Measurements from ENCODE around the gene SERPINA4. TPM values are rescaled to one million over a fixed set of nuclear protein-coding genes. Genes with fewer than 3 reads are reported as not detected.
"Not testable (repeated sequence)": the region's sequence is repeated elsewhere in the genome, so short reads cannot be mapped to it uniquely, and the experiment has no call there.

Gene SERPINA4
- total RNA-seq, 6 experiments from 2014 or later = not detected

- no peaks in the 10 kb centered on the region; the same call in 1 of the 2 replicates for H3K27me3 Mint-ChIP-seq (ENCODE audit: insufficient read depth)
- no peaks in the 10 kb centered on the region; the same call in 1 of the 2 replicates for H3K36me3 Mint-ChIP-seq (ENCODE audit: low read depth)
- no peaks in the 10 kb centered on the region for H3K4me1 Mint-ChIP-seq (ENCODE audit: low read depth)
- no peak for TF ChIP-seq CTCF (IDR thresholded peaks at IDR 0.05)
- no peak overlapping the region for H3K4me3 Mint-ChIP-seq
- peaks cover 45% of the 10 kb centered on the region for H3K9me3 Mint-ChIP-seq
- DNase-seq = no peak
- H3K27ac Mint-ChIP-seq = no peak overlapping the region
Observed at GRCh38 chr14:94574336-94574735, 13.1 kb downstream of the SERPINA4 start.

GRCh38 chr14:94575730-94576585 lies 14.7 kb downstream of the SERPINA4 start:
- Mint-ChIP-seq H3K27ac (no peak overlapping the region), H3K4me1 (ENCODE audit: low read depth) (no peaks in the 10 kb centered on the region), H3K36me3 (ENCODE audit: low read depth) (no peaks in the 10 kb centered on the region; the same call in 1 of the 2 replicates), H3K27me3 (ENCODE audit: insufficient read depth) (no peaks in the 10 kb centered on the region; the same call in 1 of the 2 replicates), H3K9me3 (peaks cover 48% of the 10 kb centered on the region), H3K4me3 (no peak overlapping the region)
- no peak for DNase-seq
- TF ChIP-seq CTCF (IDR thresholded peaks at IDR 0.05) = no peak

DNA sequence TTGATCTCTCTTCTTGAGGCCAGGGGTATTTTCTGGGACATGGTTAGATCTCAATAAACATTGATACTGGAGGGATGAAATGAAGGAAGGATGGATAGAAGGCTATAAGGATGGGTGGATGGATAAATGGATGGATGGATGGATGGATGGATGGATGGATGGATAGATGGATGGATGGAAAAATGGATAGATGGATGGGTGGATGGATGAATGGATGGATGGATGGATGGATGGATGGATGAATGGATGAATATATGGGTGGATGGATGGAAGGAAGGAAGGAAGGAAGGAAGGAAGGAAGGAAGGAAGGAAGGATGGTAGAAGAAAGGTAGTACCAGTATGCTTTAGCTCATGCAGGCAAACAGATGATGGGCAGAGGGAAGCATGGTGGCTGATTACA lies 16.2 kb downstream of the SERPINA4 start:
- not testable (repeated sequence) for H3K4me1 Mint-ChIP-seq (ENCODE audit: low read depth)

GRCh38 chr14:94578712-94579111 lies 17.5 kb downstream of the SERPINA4 start:
- peaks cover 54% of the 10 kb centered on the region for H3K9me3 Mint-ChIP-seq
- H3K4me1 Mint-ChIP-seq (ENCODE audit: low read depth) = no peaks in the 10 kb centered on the region
- TF ChIP-seq CTCF (IDR thresholded peaks at IDR 0.05) = no peak
- no peak for DNase-seq
- no peaks in the 10 kb centered on the region; the same call in 1 of the 2 replicates for H3K27me3 Mint-ChIP-seq (ENCODE audit: insufficient read depth)
- no peak overlapping the region for H3K4me3 Mint-ChIP-seq
- no peak overlapping the region for H3K27ac Mint-ChIP-seq
- H3K36me3 Mint-ChIP-seq (ENCODE audit: low read depth) = peaks cover 4% of the 10 kb centered on the region; the same call in 1 of the 2 replicates

More for the DNA sequence above, 16.2 kb downstream of the SERPINA4 start:
- H3K36me3 Mint-ChIP-seq (ENCODE audit: low read depth); DNase-seq; H3K4me3 Mint-ChIP-seq; H3K27me3 Mint-ChIP-seq (ENCODE audit: insufficient read depth); H3K27ac Mint-ChIP-seq: not testable (repeated sequence)
- H3K9me3 Mint-ChIP-seq = peaks cover 54% of the 10 kb centered on the region

DNA sequence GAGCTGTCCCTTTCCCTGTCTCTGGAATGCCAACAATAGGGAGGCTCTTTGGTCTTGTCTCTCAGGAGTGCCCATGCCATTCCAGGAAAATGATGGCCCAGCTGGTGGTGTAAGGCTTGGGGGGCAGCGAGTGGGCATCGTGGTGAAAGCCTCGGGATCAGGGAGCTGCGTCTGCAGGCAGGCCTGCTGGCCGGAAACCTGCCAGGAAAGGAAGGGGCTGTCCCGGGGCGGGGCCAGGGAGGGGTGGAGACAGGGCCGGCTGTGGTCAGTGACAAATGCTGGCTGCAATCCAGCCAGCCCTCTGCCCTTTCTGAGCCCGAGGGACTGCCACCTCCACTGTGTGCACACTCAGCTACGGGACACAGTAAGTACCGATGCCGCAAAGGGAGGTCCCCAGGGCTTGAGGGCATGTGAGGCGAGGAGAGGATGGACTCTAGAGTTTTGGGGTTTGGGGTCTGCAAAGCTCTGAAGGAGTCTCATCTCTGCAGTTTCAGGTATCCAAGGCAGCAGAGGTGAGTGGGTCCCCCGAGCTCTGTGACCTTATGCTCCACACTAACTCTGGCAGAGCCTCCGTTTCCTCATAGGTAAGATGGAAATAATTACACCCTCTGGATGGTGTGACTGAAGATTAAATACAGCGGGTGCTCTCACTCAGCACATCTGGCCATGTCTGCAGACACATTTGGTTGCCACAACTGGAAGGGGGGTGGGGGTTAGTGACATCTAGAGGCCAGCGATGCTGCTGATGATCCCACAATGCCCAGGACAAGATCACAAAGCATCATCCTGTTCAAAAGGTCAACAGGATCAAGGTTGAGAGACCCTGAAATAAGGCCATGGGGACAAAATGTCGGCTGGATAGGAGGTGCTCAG lies 20.1 kb downstream of the SERPINA4 start, which contains the start of gene SERPINA5:
SERPINA5 (plus strand) TSS at position 300 of the 873 bp plus-strand sequence. CDS start 5,937 bp downstream, outside the sequence.
- peaks cover 66% of the 10 kb centered on the region for H3K9me3 Mint-ChIP-seq
- H3K27me3 Mint-ChIP-seq (ENCODE audit: insufficient read depth) = no peaks in the 10 kb centered on the region; the same call in 1 of the 2 replicates
- no peak within 1 kb of the TSS for H3K27ac Mint-ChIP-seq

More for the DNA sequence above, 20.1 kb downstream of the SERPINA4 start, which contains the start of gene SERPINA5:
- no peak for TF ChIP-seq CTCF (IDR thresholded peaks at IDR 0.05)
- Mint-ChIP-seq H3K4me1 (ENCODE audit: low read depth) (no peaks in the 10 kb centered on the region), H3K4me3 (no peak within 1 kb of the TSS), H3K36me3 (ENCODE audit: low read depth) (peaks cover 4% of the 10 kb centered on the region; the same call in 1 of the 2 replicates)
- DNase-seq = no peak

All from HFFc6 (cell line).